ENCODE measurements around the gene GTPBP6. TPM values are rescaled to one million over a fixed set of nuclear protein-coding genes. Genes with fewer than 3 reads are reported as not detected.
"Not testable (repeated sequence)": the region's sequence is repeated elsewhere in the genome, so short reads cannot be mapped to it uniquely, and the experiment has no call there.

The GTPBP6 gene
- total RNA-seq, 4 donors from 2014 or later: 25.7 to 35.3 (median 34.0) TPM

- DNase-seq (ENCODE audit: low spot score): no peak
- ATAC-seq (ENCODE audit: low FRiP score): no peak
- TF ChIP-seq CTCF (IDR thresholded peaks at IDR 0.05): no peak
Observed at GRCh38 chrX:330726-331150, 12.1 kb upstream of the GTPBP6 start.

GRCh38 chrX:330141-330725 is 11.6 kb upstream of the GTPBP6 start:
- DNase-seq (ENCODE audit: low spot score); ATAC-seq (ENCODE audit: low FRiP score): not testable (repeated sequence)

GRCh38 chrX:329291-329910 is 10.8 kb upstream of the GTPBP6 start:
- ATAC-seq (ENCODE audit: low FRiP score): no peak
- no peak for TF ChIP-seq CTCF (IDR thresholded peaks at IDR 0.05)
- DNase-seq (ENCODE audit: low spot score): no peak

- DNase-seq (ENCODE audit: low spot score) (peak; percentile 13), ATAC-seq (ENCODE audit: low FRiP score) (no peak)
- TF ChIP-seq CTCF (IDR thresholded peaks at IDR 0.05): no peak
Observed at GRCh38 chrX:327660-328126, 9.1 kb upstream of the GTPBP6 start.

GRCh38 chrX:324664-325063 is 6.1 kb upstream of the GTPBP6 start:
- not testable (repeated sequence) for DNase-seq (ENCODE audit: low spot score); ATAC-seq (ENCODE audit: low FRiP score)

GRCh38 chrX:323721-324628 is 5.4 kb upstream of the GTPBP6 start:
- DNase-seq (ENCODE audit: low spot score) (no peak), ATAC-seq (ENCODE audit: low FRiP score) (no peak)
- no peak for TF ChIP-seq CTCF (IDR thresholded peaks at IDR 0.05)

GRCh38 chrX:320126-320783 is 1.7 kb upstream of the GTPBP6 start:
- no peak for TF ChIP-seq CTCF (IDR thresholded peaks at IDR 0.05)
- no peak for ATAC-seq (ENCODE audit: low FRiP score)
- DNase-seq (ENCODE audit: low spot score): no peak

Data from omental fat pad (tissue), 4 donors.